HepG2 (cell line): Measurements from ENCODE around the gene SPATS2. TPM values are rescaled to one million over a fixed set of nuclear protein-coding genes. Genes with fewer than 3 reads are reported as not detected.
A peak's percentile ranks its signal among the peaks of the same experiment; 100 is the strongest.

Experiments used
- ARNT ChIP-seq: fragments of 450-650 bp; IDR thresholded peaks from 2 replicates; pipeline ENCODE4 v1.6.1; 2017
- CREBL2 ChIP-seq: sonication (generic); formaldehyde crosslinking; IDR thresholded peaks from 2 replicates; pipeline ENCODE4 v1.8.1; 2023; ENCODE audit warnings: missing genetic modification reagents, mild to moderate bottlenecking, borderline replicate concordance
- ELF3 ChIP-seq: IDR thresholded peaks from 2 replicates; pipeline ENCODE4 v1.6.1; 2016; ENCODE audit warnings: missing genetic modification reagents, missing compliant biosample characterization
- GMEB2 ChIP-seq: IDR thresholded peaks from 2 replicates; pipeline ENCODE4 v1.6.1; 2016; ENCODE audit warnings: missing biosample characterization, missing genetic modification reagents, low read depth
- KLF12 ChIP-seq: sonication (generic); formaldehyde crosslinking; IDR thresholded peaks from 2 replicates; pipeline ENCODE4 v1.4.0; 2020; ENCODE audit warnings: missing genetic modification reagents, borderline replicate concordance
- MAFF ChIP-seq: IDR thresholded peaks from 2 replicates; pipeline ENCODE4 v1.6.1; 2011; ENCODE audit warnings: low read depth, low read length, improper control_type of control experiment
- MEIS1 ChIP-seq: sonication (generic); formaldehyde crosslinking; IDR thresholded peaks from 2 replicates; pipeline ENCODE4 v1.9.0; 2021; ENCODE audit warnings: mild to moderate bottlenecking, missing genetic modification reagents, moderate library complexity, borderline replicate concordance
- PHF21A ChIP-seq: sonication (generic); formaldehyde crosslinking; IDR thresholded peaks from 2 replicates; pipeline ENCODE4 v1.5.0; 2020; ENCODE audit warnings: mild to moderate bottlenecking, missing genetic modification reagents
- TAF15 ChIP-seq: fragments of 200-400 bp; formaldehyde crosslinking; IDR thresholded peaks from one replicate; pipeline ENCODE4 v1.6.1; 2018; ENCODE audit warnings: mild to moderate bottlenecking, low read depth, low read length; ENCODE audit not compliant: poor library complexity, severe bottlenecking
- U2AF1 ChIP-seq: fragments of 200-400 bp; formaldehyde crosslinking; optimal IDR thresholded peaks from 2 replicates; pipeline ENCODE3; 2017; ENCODE audit warnings: mild to moderate bottlenecking, low read depth, low read length
- ZC3H13 ChIP-seq: sonication (generic); formaldehyde crosslinking; IDR thresholded peaks from 2 replicates; pipeline ENCODE4 v1.8.1; 2023; ENCODE audit warnings: mild to moderate bottlenecking, missing genetic modification reagents, moderate library complexity
- ZFP36 ChIP-seq: fragments of 150-350 bp; IDR thresholded peaks from 2 replicates; pipeline ENCODE4 v1.6.1; 2018; ENCODE audit warnings: borderline replicate concordance, low read length, low read depth; ENCODE audit not compliant: partially characterized antibody
- ZNF274 ChIP-seq: sonication (generic); formaldehyde crosslinking; IDR thresholded peaks from 2 replicates; pipeline ENCODE4 v1.5.1; 2020; ENCODE audit warnings: mild to moderate bottlenecking, missing genetic modification reagents
- ZNF383 ChIP-seq: sonication (generic); formaldehyde crosslinking; IDR thresholded peaks from 2 replicates; pipeline ENCODE4 v1.4.0; 2020; ENCODE audit warnings: missing genetic modification reagents, mild to moderate bottlenecking, borderline replicate concordance
- ZNF501 ChIP-seq: sonication (generic); formaldehyde crosslinking; IDR thresholded peaks from 2 replicates; pipeline ENCODE4 v1.5.1; 2020; ENCODE audit warnings: mild to moderate bottlenecking, moderate library complexity, missing genetic modification reagents
- ZNF724P ChIP-seq: sonication (generic); formaldehyde crosslinking; IDR thresholded peaks from 2 replicates; pipeline ENCODE4 v1.8.0; 2022; ENCODE audit warnings: missing genetic modification reagents, borderline replicate concordance
- polyA plus RNA-seq, 8 experiments: library from polyadenylated mRNA; depleted of rRNA in 3 of 8; stranded (reverse) in 7 of 8; unstranded in 1 of 8; fragments of >200 nt; fragmentation: Illumina TruSeq in 4 of 8; extraction: Trizol in 4 of 8; gene quantifications; 2 replicates each; pipeline versions ENCODE4 v1.2.1 to v1.2.3, GENCODE V29; 2011 to 2016; ENCODE audit warnings: low read depth in 4 of 8, missing spikeins in 1 of 8, mixed read lengths in 1 of 8; ENCODE audit not compliant: insufficient read depth in 1 of 8
- total RNA-seq, 5 experiments: library from RNA; depleted of rRNA; stranded (reverse); fragments of >200 nt; fragmentation: Illumina TruSeq; extraction: Trizol; gene quantifications; 2 replicates each; pipeline ENCODE4 v1.2.3, GENCODE V29; 2016; ENCODE audit warnings: low read depth in 1 of 5
- TF ChIP-seq, protein P1 (sequence below): sonication (generic); formaldehyde crosslinking; IDR thresholded peaks from 2 replicates; pipeline ENCODE4 v1.4.0; 2020; ENCODE audit warnings: missing genetic modification reagents
- TF ChIP-seq, protein P2 (sequence below): sonication (generic); formaldehyde crosslinking; IDR thresholded peaks from 2 replicates; pipeline ENCODE4 v1.4.0; 2020; ENCODE audit warnings: mild to moderate bottlenecking, missing genetic modification reagents
- TF ChIP-seq, protein P3 (sequence below): IDR thresholded peaks from 2 replicates; pipeline ENCODE4 v1.6.1; 2016
- TF ChIP-seq, protein P4 (sequence below): sonication (generic); formaldehyde crosslinking; IDR thresholded peaks from 2 replicates; pipeline ENCODE4 v1.8.0; 2022; ENCODE audit warnings: mild to moderate bottlenecking, missing genetic modification reagents; ENCODE audit not compliant: insufficient replicate concordance
- TF ChIP-seq, protein P5 (sequence below), 2 experiments: fragments of 450-650 bp in 1 of 2; sonication (generic) in 1 of 2; formaldehyde crosslinking; IDR thresholded peaks; 2 replicates each; pipeline versions ENCODE4 v1.5.0 to v1.8.0; 2020 to 2022; ENCODE audit warnings: mild to moderate bottlenecking in 1 of 2, missing genetic modification reagents in 1 of 2

Gene SPATS2
- total and polyA plus RNA-seq, 2 of the 13 experiments (the other 11 are each of a cell fraction or from before 2014, with no cell fraction given) = 19.3 to 28.1 TPM

- TF ChIP-seq, protein P1, sequence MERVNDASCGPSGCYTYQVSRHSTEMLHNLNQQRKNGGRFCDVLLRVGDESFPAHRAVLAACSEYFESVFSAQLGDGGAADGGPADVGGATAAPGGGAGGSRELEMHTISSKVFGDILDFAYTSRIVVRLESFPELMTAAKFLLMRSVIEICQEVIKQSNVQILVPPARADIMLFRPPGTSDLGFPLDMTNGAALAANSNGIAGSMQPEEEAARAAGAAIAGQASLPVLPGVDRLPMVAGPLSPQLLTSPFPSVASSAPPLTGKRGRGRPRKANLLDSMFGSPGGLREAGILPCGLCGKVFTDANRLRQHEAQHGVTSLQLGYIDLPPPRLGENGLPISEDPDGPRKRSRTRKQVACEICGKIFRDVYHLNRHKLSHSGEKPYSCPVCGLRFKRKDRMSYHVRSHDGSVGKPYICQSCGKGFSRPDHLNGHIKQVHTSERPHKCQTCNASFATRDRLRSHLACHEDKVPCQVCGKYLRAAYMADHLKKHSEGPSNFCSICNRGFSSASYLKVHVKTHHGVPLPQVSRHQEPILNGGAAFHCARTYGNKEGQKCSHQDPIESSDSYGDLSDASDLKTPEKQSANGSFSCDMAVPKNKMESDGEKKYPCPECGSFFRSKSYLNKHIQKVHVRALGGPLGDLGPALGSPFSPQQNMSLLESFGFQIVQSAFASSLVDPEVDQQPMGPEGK (CRISPR knock-in tag) = peak; percentile 54; the same call in 1 of the 2 replicates
- peak; percentile 96 for TF ChIP-seq ZNF501
- TF ChIP-seq PHF21A (CRISPR knock-in tag) = peak; percentile 72; the same call in 1 of the 2 replicates
- 0 out of 2 replicates have a peak, but pooled peaks have one; percentile 18 for TF ChIP-seq MEIS1 (CRISPR knock-in tag)
- TF ChIP-seq, protein P2, sequence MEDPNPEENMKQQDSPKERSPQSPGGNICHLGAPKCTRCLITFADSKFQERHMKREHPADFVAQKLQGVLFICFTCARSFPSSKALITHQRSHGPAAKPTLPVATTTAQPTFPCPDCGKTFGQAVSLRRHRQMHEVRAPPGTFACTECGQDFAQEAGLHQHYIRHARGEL (CRISPR knock-in tag) = no peak
- TF ChIP-seq, protein P3, sequence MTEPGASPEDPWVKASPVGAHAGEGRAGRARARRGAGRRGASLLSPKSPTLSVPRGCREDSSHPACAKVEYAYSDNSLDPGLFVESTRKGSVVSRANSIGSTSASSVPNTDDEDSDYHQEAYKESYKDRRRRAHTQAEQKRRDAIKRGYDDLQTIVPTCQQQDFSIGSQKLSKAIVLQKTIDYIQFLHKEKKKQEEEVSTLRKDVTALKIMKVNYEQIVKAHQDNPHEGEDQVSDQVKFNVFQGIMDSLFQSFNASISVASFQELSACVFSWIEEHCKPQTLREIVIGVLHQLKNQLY (CRISPR knock-in tag) = no peak
- peak; percentile 87 for TF ChIP-seq KLF12 (CRISPR knock-in tag)
- no peak for TF ChIP-seq ZNF383 (CRISPR knock-in tag)
- TF ChIP-seq ZFP36 = no peak
- TF ChIP-seq ZNF724P (CRISPR knock-in tag) = no peak
- peak; percentile 91 for TF ChIP-seq U2AF1
- TF ChIP-seq, protein P4, sequence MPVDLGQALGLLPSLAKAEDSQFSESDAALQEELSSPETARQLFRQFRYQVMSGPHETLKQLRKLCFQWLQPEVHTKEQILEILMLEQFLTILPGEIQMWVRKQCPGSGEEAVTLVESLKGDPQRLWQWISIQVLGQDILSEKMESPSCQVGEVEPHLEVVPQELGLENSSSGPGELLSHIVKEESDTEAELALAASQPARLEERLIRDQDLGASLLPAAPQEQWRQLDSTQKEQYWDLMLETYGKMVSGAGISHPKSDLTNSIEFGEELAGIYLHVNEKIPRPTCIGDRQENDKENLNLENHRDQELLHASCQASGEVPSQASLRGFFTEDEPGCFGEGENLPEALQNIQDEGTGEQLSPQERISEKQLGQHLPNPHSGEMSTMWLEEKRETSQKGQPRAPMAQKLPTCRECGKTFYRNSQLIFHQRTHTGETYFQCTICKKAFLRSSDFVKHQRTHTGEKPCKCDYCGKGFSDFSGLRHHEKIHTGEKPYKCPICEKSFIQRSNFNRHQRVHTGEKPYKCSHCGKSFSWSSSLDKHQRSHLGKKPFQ (CRISPR knock-in tag) = peak; percentile 43
- peak; percentile 46; the same call in 1 of the 2 replicates for TF ChIP-seq GMEB2
- no peak for TF ChIP-seq CREBL2 (CRISPR knock-in tag)
- TF ChIP-seq, protein P5, sequence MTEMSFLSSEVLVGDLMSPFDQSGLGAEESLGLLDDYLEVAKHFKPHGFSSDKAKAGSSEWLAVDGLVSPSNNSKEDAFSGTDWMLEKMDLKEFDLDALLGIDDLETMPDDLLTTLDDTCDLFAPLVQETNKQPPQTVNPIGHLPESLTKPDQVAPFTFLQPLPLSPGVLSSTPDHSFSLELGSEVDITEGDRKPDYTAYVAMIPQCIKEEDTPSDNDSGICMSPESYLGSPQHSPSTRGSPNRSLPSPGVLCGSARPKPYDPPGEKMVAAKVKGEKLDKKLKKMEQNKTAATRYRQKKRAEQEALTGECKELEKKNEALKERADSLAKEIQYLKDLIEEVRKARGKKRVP (CRISPR knock-in tag; IDR thresholded peaks at IDR 0.05) = 0 out of 4 replicates have a peak, but pooled peaks of 1 of the 2 experiments have one; percentile 30
- peak; percentile 66 for TF ChIP-seq TAF15
- peak; percentile 62 for TF ChIP-seq ELF3 (CRISPR knock-in tag)
- TF ChIP-seq ZNF274 (CRISPR knock-in tag) = no peak
- no peak for TF ChIP-seq MAFF
- TF ChIP-seq ZC3H13 (CRISPR knock-in tag) = no peak; the same call in 1 of the 2 replicates
- TF ChIP-seq ARNT = no peak
Observed at GRCh38 chr12:49567611-49568441, 200.6 kb downstream of the SPATS2 start, which contains the start of gene MCRS1 (continued).
